ENCODE measurements around the gene EBI3.
"Not testable (repeated sequence)": the region's sequence is repeated elsewhere in the genome, so short reads cannot be mapped to it uniquely, and the experiment has no call there.

- TF ChIP-seq, protein P1, sequence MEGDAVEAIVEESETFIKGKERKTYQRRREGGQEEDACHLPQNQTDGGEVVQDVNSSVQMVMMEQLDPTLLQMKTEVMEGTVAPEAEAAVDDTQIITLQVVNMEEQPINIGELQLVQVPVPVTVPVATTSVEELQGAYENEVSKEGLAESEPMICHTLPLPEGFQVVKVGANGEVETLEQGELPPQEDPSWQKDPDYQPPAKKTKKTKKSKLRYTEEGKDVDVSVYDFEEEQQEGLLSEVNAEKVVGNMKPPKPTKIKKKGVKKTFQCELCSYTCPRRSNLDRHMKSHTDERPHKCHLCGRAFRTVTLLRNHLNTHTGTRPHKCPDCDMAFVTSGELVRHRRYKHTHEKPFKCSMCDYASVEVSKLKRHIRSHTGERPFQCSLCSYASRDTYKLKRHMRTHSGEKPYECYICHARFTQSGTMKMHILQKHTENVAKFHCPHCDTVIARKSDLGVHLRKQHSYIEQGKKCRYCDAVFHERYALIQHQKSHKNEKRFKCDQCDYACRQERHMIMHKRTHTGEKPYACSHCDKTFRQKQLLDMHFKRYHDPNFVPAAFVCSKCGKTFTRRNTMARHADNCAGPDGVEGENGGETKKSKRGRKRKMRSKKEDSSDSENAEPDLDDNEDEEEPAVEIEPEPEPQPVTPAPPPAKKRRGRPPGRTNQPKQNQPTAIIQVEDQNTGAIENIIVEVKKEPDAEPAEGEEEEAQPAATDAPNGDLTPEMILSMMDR (IDR thresholded peaks at IDR 0.05; ENCODE audit: low read depth, low read length, poor library complexity, severe bottlenecking) = not testable (repeated sequence)
- not testable (repeated sequence) for TF ChIP-seq EZH2phosphoT487 (IDR thresholded peaks at IDR 0.05; ENCODE audit: borderline replicate concordance, low read length)
Measured at GRCh38 chr19:4245938-4246337, 16.6 kb downstream of the EBI3 start.

Measured in DOHH2 (cell line).